H1 (cell line): Measurements from ENCODE around the gene MRPL33. TPM values are rescaled to one million over a fixed set of nuclear protein-coding genes. Genes with fewer than 3 reads are reported as not detected.

ENCODE experiments used
- CTCF ChIA-PET: fragments of 300-600 bp; sonication (Branson Sonifier 250); formaldehyde crosslinking; loops from one replicate; lab custom pipeline; 2021; ENCODE audit not compliant: partially characterized antibody; lab: Charles Lee
- POLR2A ChIA-PET: fragments of 300-600 bp; sonication (Branson Sonifier 250); formaldehyde crosslinking; loops from one replicate; lab custom pipeline; 2021; ENCODE audit warnings: inconsistent platforms; ENCODE audit not compliant: partially characterized antibody; lab: Charles Lee
- DNase-seq, 2 experiments: peaks; one replicate each; pipeline versions ENCODE4 v3.0.0 to v3.0.0-alpha.2; 2010 to 2022; ENCODE audit warnings: low spot score in 2 of 2, low read depth in 1 of 2, mixed read lengths in 1 of 2
- FAIRE-seq: peaks from 2 replicates; lab custom pipeline; 2011; peaks lifted over from hg19 to GRCh38; lab: Jason Lieb, UNC
- H2AFZ ChIP-seq: 2 replicates; pipeline ENCODE4 v1.8.1; 2012; ENCODE audit warnings: low read length, inconsistent platforms
- H2AK5ac ChIP-seq: 2 replicates; pipeline ENCODE4 v1.6.1; 2013; ENCODE audit warnings: low read depth, low read length
- H2BK120ac ChIP-seq: replicated peaks from 2 replicates; pipeline ENCODE3; 2013; ENCODE audit warnings: low read depth, low read length, inconsistent platforms
- H2BK12ac ChIP-seq: 2 replicates; pipeline ENCODE4 v1.6.1; 2013; ENCODE audit warnings: low read depth, low read length
- H2BK15ac ChIP-seq: 2 replicates; pipeline ENCODE4 v1.6.1; 2013; ENCODE audit warnings: low read length
- H2BK20ac ChIP-seq: 2 replicates; pipeline ENCODE4 v1.6.1; 2013; ENCODE audit warnings: low read length
- H2BK5ac ChIP-seq: 2 replicates; pipeline ENCODE4 v1.6.1; 2013; ENCODE audit warnings: low read depth, low read length
- H3K14ac ChIP-seq: 2 replicates; pipeline ENCODE4 v1.6.1; 2013; ENCODE audit warnings: inconsistent platforms; ENCODE audit not compliant: insufficient read length
- H3K18ac ChIP-seq: 2 replicates; pipeline ENCODE4 v1.6.1; 2013; ENCODE audit warnings: low read length; ENCODE audit errors: extremely low read depth
- H3K23ac ChIP-seq: 2 replicates; pipeline ENCODE4 v1.6.1; 2013; ENCODE audit warnings: inconsistent platforms; ENCODE audit not compliant: insufficient read length
- H3K23me2 ChIP-seq: 2 replicates; pipeline ENCODE4 v1.6.1; 2013; ENCODE audit warnings: low read depth, low read length
- H3K27ac ChIP-seq: 2 replicates; pipeline ENCODE4 v1.6.1; 2011; ENCODE audit warnings: low read depth, low read length, inconsistent platforms
- H3K27me3 ChIP-seq, 4 experiments: replicated peaks in 1 of 4; 1 replicate in 1 of 4; 2 replicates in 3 of 4; pipeline versions ENCODE4 v1.6.1 to v1.8.1; 2011 to 2013; ENCODE audit warnings: low read length in 3 of 4, mild to moderate bottlenecking in 3 of 4, inconsistent platforms in 2 of 4, mixed read lengths in 2 of 4, moderate library complexity in 1 of 4; ENCODE audit not compliant: control insufficient read depth in 3 of 4, insufficient read depth in 3 of 4; ENCODE audit errors: extremely low read depth in 1 of 4
- H3K36me3 ChIP-seq, 4 experiments: 2 replicates each; pipeline versions ENCODE4 v1.6.1 to v1.8.1; 2011 to 2013; ENCODE audit warnings: mild to moderate bottlenecking in 4 of 4, low read length in 3 of 4, moderate library complexity in 2 of 4, control low read depth in 1 of 4, inconsistent platforms in 1 of 4; ENCODE audit not compliant: insufficient read depth in 4 of 4, control insufficient read depth in 2 of 4
- H3K4ac ChIP-seq: replicated peaks from 2 replicates; pipeline ENCODE3; 2013; ENCODE audit warnings: low read length, low read depth, mixed read lengths, inconsistent platforms; ENCODE audit not compliant: insufficient read length
- H3K4me1 ChIP-seq, 4 experiments: replicated peaks in 1 of 4; 1 replicate in 1 of 4; 2 replicates in 3 of 4; pipeline versions ENCODE4 v1.6.1 to v1.8.1; 2011 to 2013; ENCODE audit warnings: low read length in 3 of 4, inconsistent platforms in 2 of 4, mixed read lengths in 1 of 4; ENCODE audit not compliant: insufficient read depth in 4 of 4, control insufficient read depth in 3 of 4
- H3K4me2 ChIP-seq, 2 experiments: 2 replicates each; pipeline versions ENCODE4 v1.6.1 to v1.8.1; 2011 to 2013; ENCODE audit warnings: low read depth in 2 of 2, low read length in 2 of 2, control low read depth in 1 of 2, inconsistent platforms in 1 of 2, mild to moderate bottlenecking in 1 of 2; ENCODE audit not compliant: insufficient read depth in 1 of 2
- H3K4me3 ChIP-seq, 4 experiments: fragments of 200-600, 300-600 bp in 1 of 4; sonication (generic), shearing (Covaris generic), sonication (Bioruptor Twin) in 1 of 4; 2 replicates each; pipeline versions ENCODE4 v1.5.1 to v1.8.1; 2011 to 2016; ENCODE audit warnings: low read length in 4 of 4, low read depth in 3 of 4, control low read depth in 2 of 4, inconsistent platforms in 2 of 4, mild to moderate bottlenecking in 2 of 4, mixed read lengths in 1 of 4, moderate library complexity in 1 of 4; ENCODE audit not compliant: insufficient read depth in 2 of 4; ENCODE audit errors: extremely low read depth in 1 of 4
- H3K56ac ChIP-seq: replicated peaks from 2 replicates; pipeline ENCODE3; 2013; ENCODE audit warnings: low read depth, mild to moderate bottlenecking, mixed read lengths, low read length, inconsistent platforms; ENCODE audit not compliant: insufficient read length
- H3K79me1 ChIP-seq: 2 replicates; pipeline ENCODE4 v1.6.1; 2013; ENCODE audit warnings: low read depth, low read length, control low read depth
- H3K79me2 ChIP-seq, 2 experiments: 2 replicates each; pipeline versions ENCODE4 v1.6.1 to v1.8.1; 2012 to 2013; ENCODE audit warnings: low read length in 2 of 2, mild to moderate bottlenecking in 2 of 2, inconsistent platforms in 1 of 2; ENCODE audit not compliant: insufficient read depth in 2 of 2, control insufficient read depth in 1 of 2
- H3K9ac ChIP-seq, 4 experiments: replicated peaks in 1 of 4; 1 replicate in 1 of 4; 2 replicates in 3 of 4; pipeline versions ENCODE4 v1.6.1 to v1.8.1; 2011 to 2013; ENCODE audit warnings: low read depth in 3 of 4, low read length in 3 of 4, control low read depth in 2 of 4, mild to moderate bottlenecking in 2 of 4, moderate library complexity in 2 of 4, inconsistent platforms in 1 of 4; ENCODE audit errors: extremely low read depth in 1 of 4
- H3K9me3 ChIP-seq, 2 experiments: 2 replicates each; pipeline versions ENCODE4 v1.6.1 to v1.8.1; 2012 to 2013; ENCODE audit warnings: mild to moderate bottlenecking in 2 of 2, moderate library complexity in 2 of 2, control low read depth in 1 of 2, inconsistent platforms in 1 of 2, low read depth in 1 of 2, low read length in 1 of 2, mixed read lengths in 1 of 2; ENCODE audit not compliant: insufficient read depth in 2 of 2
- H4K20me1 ChIP-seq, 2 experiments: replicated peaks in 1 of 2; 2 replicates each; pipeline versions ENCODE3 to v1.8.1; 2011 to 2013; ENCODE audit warnings: inconsistent platforms in 2 of 2, low read length in 2 of 2, mild to moderate bottlenecking in 1 of 2; ENCODE audit not compliant: insufficient read depth in 2 of 2, control insufficient read depth in 1 of 2
- H4K5ac ChIP-seq: 2 replicates; pipeline ENCODE4 v1.6.1; 2013; ENCODE audit warnings: low read length, low read depth, mixed read lengths, inconsistent platforms; ENCODE audit not compliant: insufficient read length
- H4K8ac ChIP-seq: 2 replicates; pipeline ENCODE4 v1.8.0; 2013; ENCODE audit warnings: mild to moderate bottlenecking, moderate library complexity, low read length, inconsistent platforms; ENCODE audit not compliant: insufficient read depth; ENCODE audit errors: extremely low read depth
- H4K91ac ChIP-seq: replicated peaks from 2 replicates; pipeline ENCODE3; 2013; ENCODE audit warnings: low read length, mixed read lengths, inconsistent platforms; ENCODE audit not compliant: insufficient read length
- CBX5 ChIP-seq: fragments of 300-800, 300-1000 bp; sonication (generic); IDR thresholded peaks from 2 replicates; pipeline ENCODE4 v1.7.1; 2016; ENCODE audit warnings: antibody characterized with exemption, low read length, low read depth
- CREB1 ChIP-seq: IDR thresholded peaks from 2 replicates; pipeline ENCODE4 v1.6.1; 2012; ENCODE audit warnings: inconsistent platforms
- WGBS, 2 experiments: shearing (Covaris generic) in 1 of 2; methylation state at CpG; one replicate each; pipeline versions ENCODE4 v1.1.6 to v1.1.7; 2013 to 2015; ENCODE audit warnings: low lambda C conversion rate in 2 of 2, mixed read lengths in 2 of 2, inconsistent platforms in 1 of 2, low coverage in 1 of 2, missing lambda C conversion rate in 1 of 2; ENCODE audit not compliant: insufficient replicate concordance in 2 of 2, insufficient coverage in 1 of 2, insufficient read length in 1 of 2; ENCODE audit errors: extremely low coverage in 1 of 2, missing lambda C conversion rate in 1 of 2; 5-methylcytosine and 5-hydroxymethylcytosine counted together
- polyA plus RNA-seq, 7 experiments: library from polyadenylated mRNA; depleted of rRNA in 3 of 7; stranded (reverse) in 5 of 7; unstranded in 2 of 7; fragments of >200 nt in 5 of 7; fragments of 200-250 nt in 2 of 7; gene quantifications; 1 replicate in 5 of 7; 2 replicates in 1 of 7; 4 replicates in 1 of 7; pipeline versions ENCODE4 v1.2.1 to v1.2.3, GENCODE V29; 2011 to 2013; ENCODE audit warnings: missing spikeins in 2 of 7, mixed read lengths in 2 of 7
- total RNA-seq: library from RNA; stranded (reverse); fragmentation: NEBNext Ultra II Directional; extraction: Animal tissue kit (Norgen Biotek cat#: 25700); gene quantifications from 2 replicates; pipeline ENCODE4 v1.2.1, GENCODE V29; 2021
- TF ChIP-seq, protein P1 (sequence below): IDR thresholded peaks from 2 replicates; pipeline ENCODE4 v1.6.1; 2012; ENCODE audit warnings: low read length, inconsistent platforms

The MRPL33 gene
- total and polyA plus RNA-seq, 2 of the 8 experiments (the other 6 are each of a cell fraction or from before 2014, with no cell fraction given) = 24.3 to 62.9 TPM

GRCh38 chr2:27799646-27800010, 28.1 kb downstream of the MRPL33 start:
- POLR2A ChIA-PET = no interaction called here
- no peak overlapping the region for H3K27ac ChIP-seq

More at GRCh38 chr2:27799646-27800010, 28.1 kb downstream of the MRPL33 start:
- H3K4me3 ChIP-seq = no peak overlapping the region
- no peak overlapping the region for H2BK12ac ChIP-seq
- no peak overlapping the region for H2BK120ac ChIP-seq
- no peak overlapping the region for H3K56ac ChIP-seq
- no peak overlapping the region for H3K18ac ChIP-seq
- no peak overlapping the region for H2AK5ac ChIP-seq
- H4K91ac ChIP-seq = no peak overlapping the region
- no peak overlapping the region for H3K9ac ChIP-seq
- H2BK15ac ChIP-seq = no peak overlapping the region
- FAIRE-seq = no peak
- no peak overlapping the region for H2BK20ac ChIP-seq
- H4K20me1 ChIP-seq = peaks cover 0 to 2% of the 10 kb centered on the region in 2 experiments
- no peak overlapping the region for H3K14ac ChIP-seq
- H3K4me2 ChIP-seq = no peak overlapping the region
- H2AFZ ChIP-seq = no peak overlapping the region
- H3K79me1 ChIP-seq = no peaks in the 10 kb centered on the region
- H3K36me3 ChIP-seq = no peaks in the 10 kb centered on the region
- H3K4me1 ChIP-seq = no peaks in the 10 kb centered on the region
- TF ChIP-seq, protein P1, sequence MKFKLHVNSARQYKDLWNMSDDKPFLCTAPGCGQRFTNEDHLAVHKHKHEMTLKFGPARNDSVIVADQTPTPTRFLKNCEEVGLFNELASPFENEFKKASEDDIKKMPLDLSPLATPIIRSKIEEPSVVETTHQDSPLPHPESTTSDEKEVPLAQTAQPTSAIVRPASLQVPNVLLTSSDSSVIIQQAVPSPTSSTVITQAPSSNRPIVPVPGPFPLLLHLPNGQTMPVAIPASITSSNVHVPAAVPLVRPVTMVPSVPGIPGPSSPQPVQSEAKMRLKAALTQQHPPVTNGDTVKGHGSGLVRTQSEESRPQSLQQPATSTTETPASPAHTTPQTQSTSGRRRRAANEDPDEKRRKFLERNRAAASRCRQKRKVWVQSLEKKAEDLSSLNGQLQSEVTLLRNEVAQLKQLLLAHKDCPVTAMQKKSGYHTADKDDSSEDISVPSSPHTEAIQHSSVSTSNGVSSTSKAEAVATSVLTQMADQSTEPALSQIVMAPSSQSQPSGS = no peak
- TF ChIP-seq CBX5 (no peak), CREB1 (no peak)
- H3K27me3 ChIP-seq = no peaks in the 10 kb centered on the region
- WGBS, 2 experiments = 88% methylated on average over 4 of the region's 4 CpGs; no CpG with 5 or more reads in 1 of the 2 experiments
- H4K5ac ChIP-seq = no peak overlapping the region
- no peak overlapping the region for H3K23ac ChIP-seq
- CTCF ChIA-PET = interaction anchor here (1.4 to 2.4 kb wide), 4 partner anchors 7 to 76 kb away, joined by 4 to 12 read pairs (median 6); no protein-coding TSS in a partner anchor
- no peak overlapping the region for H3K4ac ChIP-seq
- no peaks in the 10 kb centered on the region; the same call in 1 of the 2 replicates for H3K23me2 ChIP-seq
- no peak for DNase-seq
- H2BK5ac ChIP-seq = no peak overlapping the region
- no peaks in the 10 kb centered on the region for H3K79me2 ChIP-seq
- H3K9me3 ChIP-seq = no peaks in the 10 kb centered on the region
- H4K8ac ChIP-seq = no peak overlapping the region
